Kidney (tissue), 14 donors: ENCODE data around the gene CAMK1D. TPM values are rescaled to one million over a fixed set of nuclear protein-coding genes. Genes with fewer than 3 reads are reported as not detected.

Experiments used
- DNase-seq, 5 donors: peaks; one replicate each; pipeline ENCODE4 v3.0.0-alpha.2; 2013 to 2020
- FAIRE-seq: peaks from 2 replicates; lab custom pipeline; 2012; peaks lifted over from hg19 to GRCh38; lab: Jason Lieb, UNC
- H3K27ac ChIP-seq, 2 donors: one replicate each; pipeline ENCODE4 v1.7.0; 2013; ENCODE audit warnings: low read depth in 2 of 2, low read length in 2 of 2, inconsistent platforms in 1 of 2
- H3K27me3 ChIP-seq: one replicate; pipeline ENCODE4 v1.7.1; 2013; ENCODE audit warnings: low read length, inconsistent platforms; ENCODE audit not compliant: control insufficient read depth, insufficient read depth
- H3K36me3 ChIP-seq, 3 donors: one replicate each; pipeline versions ENCODE4 v1.7.0 to v1.7.1; 2013; ENCODE audit warnings: low read length in 3 of 3, control low read depth in 1 of 3, inconsistent platforms in 1 of 3; ENCODE audit not compliant: insufficient read depth in 3 of 3, control insufficient read depth in 2 of 3
- H3K4me1 ChIP-seq, 3 donors: one replicate each; pipeline versions ENCODE4 v1.7.0 to v1.7.1; 2013; ENCODE audit warnings: low read length in 3 of 3, inconsistent platforms in 1 of 3, low read depth in 1 of 3; ENCODE audit not compliant: control insufficient read depth in 2 of 3, insufficient read depth in 2 of 3
- H3K4me3 ChIP-seq, 3 donors: one replicate each; pipeline versions ENCODE4 v1.7.0 to v1.8.1; 2013; ENCODE audit warnings: low read length in 3 of 3, control low read depth in 1 of 3, inconsistent platforms in 1 of 3
- H3K9ac ChIP-seq, 3 donors: one replicate each; pipeline versions ENCODE4 v1.7.0 to v1.7.1; 2013; ENCODE audit warnings: low read length in 3 of 3, control low read depth in 1 of 3, inconsistent platforms in 1 of 3
- H3K9me3 ChIP-seq, 3 donors: one replicate each; pipeline versions ENCODE4 v1.7.0 to v1.7.1; 2013; ENCODE audit warnings: low read length in 3 of 3, control low read depth in 1 of 3, inconsistent platforms in 1 of 3; ENCODE audit not compliant: control insufficient read depth in 2 of 3, insufficient read depth in 1 of 3
- intact Hi-C: fragments of 100-400 bp; cut with DNase I; formaldehyde crosslinking; loops from one replicate; pipeline ENCODE4 v1.11.1; 2022
- polyA plus RNA-seq: library from polyadenylated mRNA; stranded (reverse); fragments of 350-450 nt; fragmentation: Illumina TruSeq; extraction: RNeasy Lipid Tissue Mini Kit (QIAGEN cat#74804); gene quantifications from one replicate; pipeline ENCODE4 v1.2.3, GENCODE V29; 2014; ENCODE audit warnings: low read depth, low replicate concordance; ENCODE audit not compliant: insufficient read depth
- total RNA-seq: library from RNA; stranded (reverse); fragmentation: NEBNext Ultra II Directional; extraction: Animal tissue kit (Norgen Biotek cat#: 25700); gene quantifications from one replicate; pipeline ENCODE4 v1.2.1, GENCODE V29; 2021
- TF ChIP-seq, protein P1 (sequence below): IDR thresholded peaks from 3 replicates; pipeline ENCODE4 v1.5.1; 2012; ENCODE audit warnings: mild to moderate bottlenecking, moderate library complexity, borderline replicate concordance; ENCODE audit not compliant: insufficient read depth; ENCODE audit errors: extremely low read depth
- donor health status: control.
- donor health status: control.
- donor health status: control.
- donor health status: control.
- donor health status: control.
- donor health status: DM: yes; HTN: yes; CAD: no.
- donor health status: Normal renal cell carcinoma (clear cell type).

The CAMK1D gene
- total and polyA plus RNA-seq, 2 donors from 2014 or later, result 1.1 to 13.7 TPM

DNA sequence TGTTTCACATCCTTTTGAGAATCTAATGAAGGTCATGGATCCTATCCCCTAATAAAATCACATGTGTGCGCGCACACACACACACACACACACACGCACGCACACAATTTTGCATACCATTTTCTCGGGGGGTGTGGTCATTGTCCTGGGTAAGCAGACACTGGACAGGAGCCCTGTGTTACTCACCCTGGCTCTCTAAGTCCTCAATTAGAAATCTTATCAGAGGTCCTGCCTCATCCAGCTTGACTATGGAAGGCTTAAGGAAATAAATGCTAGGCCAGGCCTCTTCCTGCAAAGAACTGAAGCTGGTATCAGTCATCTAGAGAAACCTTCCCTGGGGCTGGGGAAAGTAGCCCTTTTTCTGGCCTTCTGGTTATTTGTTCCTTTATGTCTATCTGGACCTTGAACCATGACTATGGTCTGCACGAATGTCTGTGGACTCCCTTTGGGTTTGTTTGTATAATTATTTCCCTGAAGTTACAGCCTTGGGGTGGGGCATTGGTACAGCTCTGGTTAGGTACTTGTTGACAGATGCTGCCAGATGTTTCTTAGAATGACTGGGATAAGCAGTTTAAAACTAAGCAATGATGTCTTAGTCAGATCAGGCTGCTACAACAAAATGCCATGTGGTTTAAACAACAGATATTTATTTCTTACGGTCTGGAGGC is 443.7 kb downstream of the CAMK1D start:
- Histone ChIP-seq H3K9ac (no peak overlapping the region), H3K4me1 (no peaks in the 10 kb centered on the region), H3K27me3 (no peaks in the 10 kb centered on the region), H3K4me3 (no peak overlapping the region), H3K9me3 (no peaks in the 10 kb centered on the region), H3K27ac (no peak overlapping the region), H3K36me3 (no peaks in the 10 kb centered on the region)
- no peak for DNase-seq
- FAIRE-seq, result no peak
- intact Hi-C loops, result no loop called here
- TF ChIP-seq, protein P1, sequence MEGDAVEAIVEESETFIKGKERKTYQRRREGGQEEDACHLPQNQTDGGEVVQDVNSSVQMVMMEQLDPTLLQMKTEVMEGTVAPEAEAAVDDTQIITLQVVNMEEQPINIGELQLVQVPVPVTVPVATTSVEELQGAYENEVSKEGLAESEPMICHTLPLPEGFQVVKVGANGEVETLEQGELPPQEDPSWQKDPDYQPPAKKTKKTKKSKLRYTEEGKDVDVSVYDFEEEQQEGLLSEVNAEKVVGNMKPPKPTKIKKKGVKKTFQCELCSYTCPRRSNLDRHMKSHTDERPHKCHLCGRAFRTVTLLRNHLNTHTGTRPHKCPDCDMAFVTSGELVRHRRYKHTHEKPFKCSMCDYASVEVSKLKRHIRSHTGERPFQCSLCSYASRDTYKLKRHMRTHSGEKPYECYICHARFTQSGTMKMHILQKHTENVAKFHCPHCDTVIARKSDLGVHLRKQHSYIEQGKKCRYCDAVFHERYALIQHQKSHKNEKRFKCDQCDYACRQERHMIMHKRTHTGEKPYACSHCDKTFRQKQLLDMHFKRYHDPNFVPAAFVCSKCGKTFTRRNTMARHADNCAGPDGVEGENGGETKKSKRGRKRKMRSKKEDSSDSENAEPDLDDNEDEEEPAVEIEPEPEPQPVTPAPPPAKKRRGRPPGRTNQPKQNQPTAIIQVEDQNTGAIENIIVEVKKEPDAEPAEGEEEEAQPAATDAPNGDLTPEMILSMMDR, result no peak

DNA sequence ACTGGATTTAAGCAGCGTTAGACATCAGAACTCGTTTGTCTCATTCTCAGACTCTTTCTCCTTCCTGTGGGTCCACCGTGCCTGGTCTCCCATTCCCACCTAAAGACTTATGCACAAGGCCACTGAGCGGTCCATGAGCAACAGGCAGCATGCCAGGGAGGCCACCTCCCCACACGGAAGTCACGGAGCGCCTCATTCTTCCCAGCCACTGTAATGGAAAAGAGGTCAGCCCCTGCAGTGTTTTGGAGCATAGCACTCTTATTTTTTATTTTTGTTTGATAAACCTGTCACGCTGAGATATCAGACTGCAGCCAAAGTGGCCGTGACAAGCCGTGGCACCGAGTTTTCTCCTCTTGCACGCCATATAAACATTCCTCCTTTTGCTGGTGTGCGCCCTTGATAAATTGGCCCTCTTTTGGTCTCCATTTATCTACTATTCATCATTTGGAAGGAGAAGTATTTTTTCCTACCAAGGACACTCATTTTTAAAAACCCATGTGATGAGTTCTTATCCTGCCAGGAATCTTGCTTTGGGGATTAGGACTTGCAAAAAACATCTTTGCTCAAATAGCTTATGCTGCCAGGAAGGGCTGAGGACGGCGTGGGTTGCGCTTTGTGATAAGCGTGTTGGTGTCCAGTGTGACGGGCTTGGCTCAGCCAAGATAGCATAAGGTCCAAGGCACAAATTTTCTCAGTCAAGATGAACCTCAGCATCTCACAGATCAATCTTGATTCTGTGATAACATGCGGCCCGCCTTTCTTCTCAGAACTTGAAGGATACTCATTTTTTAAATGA is 446.2 kb downstream of the CAMK1D start:
- H3K27ac ChIP-seq, result no peak overlapping the region
- no peak overlapping the region for H3K9ac ChIP-seq
- H3K4me3 ChIP-seq, result no peak overlapping the region
- no peaks in the 10 kb centered on the region for H3K27me3 ChIP-seq
- TF ChIP-seq, protein P1, result no peak
- H3K9me3 ChIP-seq, result no peaks in the 10 kb centered on the region
- intact Hi-C loops, result no loop called here
- DNase-seq, result peak in 3 of 5 donors; percentile 49 to 81 (median 58)
- no peaks in the 10 kb centered on the region for H3K36me3 ChIP-seq
- no peaks in the 10 kb centered on the region for H3K4me1 ChIP-seq
- FAIRE-seq, result no peak

DNA sequence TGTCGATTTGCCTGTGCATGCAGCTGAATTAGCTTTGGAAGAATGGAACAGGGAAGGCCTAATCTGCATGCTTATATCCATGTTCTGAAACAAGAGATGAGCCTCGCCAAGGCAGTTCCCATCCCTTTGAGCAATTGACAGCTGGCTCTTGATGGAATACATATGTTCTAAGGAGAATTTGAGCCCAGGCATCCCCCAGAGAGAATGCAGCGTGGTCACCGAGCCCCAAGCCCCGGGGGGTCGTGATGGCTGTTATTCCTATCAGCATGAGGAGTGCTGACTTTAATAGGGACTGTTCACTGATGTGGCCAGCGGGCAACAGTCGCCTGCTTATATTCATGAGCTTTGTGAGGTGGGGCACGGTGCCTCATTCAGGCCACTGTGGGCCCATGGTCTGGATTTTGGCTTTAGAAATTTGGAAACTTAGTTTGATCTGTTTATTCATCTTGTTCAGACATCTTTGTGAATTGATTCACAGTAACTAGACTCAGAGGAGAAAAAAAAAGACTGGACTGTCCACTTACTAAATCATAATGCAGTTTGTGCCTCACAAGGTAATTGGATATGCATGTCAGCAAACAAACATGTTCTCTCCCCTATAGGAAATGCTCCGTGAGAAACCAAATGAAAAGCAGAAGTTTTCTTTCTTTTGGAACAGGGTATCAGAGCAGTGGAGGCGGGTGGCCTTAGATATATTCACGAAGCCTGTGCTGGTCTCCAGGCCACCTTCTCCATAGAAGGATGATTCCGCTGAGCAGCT is 447.2 kb downstream of the CAMK1D start:
- TF ChIP-seq, protein P1, result no peak
- no peak overlapping the region for H3K4me3 ChIP-seq
- no peak overlapping the region for H3K27ac ChIP-seq
- H3K4me1 ChIP-seq, result no peaks in the 10 kb centered on the region
- no peak for FAIRE-seq
- no peaks in the 10 kb centered on the region for H3K9me3 ChIP-seq
- no peaks in the 10 kb centered on the region for H3K27me3 ChIP-seq
- no peaks in the 10 kb centered on the region for H3K36me3 ChIP-seq
- intact Hi-C loops, result no loop called here
- peak in 2 of 5 donors; percentile 47 to 59 for DNase-seq
- H3K9ac ChIP-seq, result no peak overlapping the region
